Measurements from ENCODE around the gene MRPL2. TPM values are rescaled to one million over a fixed set of nuclear protein-coding genes. Genes with fewer than 3 reads are reported as not detected.

Gene MRPL2
- total RNA-seq, 2 experiments from 2014 or later = 108 TPM

GRCh38 chr6:43013843-43014433 lies 45.3 kb downstream of the MRPL2 start, which contains the start of the genes KLHDC3 and MEA1:
KLHDC3 (plus strand) TSS chr6:43014249; CDS start chr6:43017193, 2,944 bp downstream.
MEA1 (minus strand) TSS chr6:43013946; CDS start chr6:43013813, 133 bp downstream.
- intact Hi-C loops (cut with micrococcal nuclease) = loop anchor here (5.0 kb wide), 2 partner anchors 37 to 43 kb away; partner anchors contain the start of genes KLC4, MRPL2 and PEX6
- peaks cover 52% of the 10 kb centered on the region for H3K4me1 Mint-ChIP-seq (ENCODE audit: low read depth)
- ATAC-seq (peak; percentile 98), DNase-seq (peak; percentile 100)
- no peaks in the 10 kb centered on the region for H3K9me3 Mint-ChIP-seq
- POLR2A ChIA-PET = interaction anchor here (0.6 to 5.7 kb wide), 13 partner anchors 10 to 212 kb away, joined by 3 to 26 read pairs (median 4); partner anchors contain the start of genes CNPY3, KLC4, MRPL2 and PEX6
- no peaks in the 10 kb centered on the region for H3K27me3 Mint-ChIP-seq
- peak within 1 kb of the TSS; percentile 96 for H3K4me3 Mint-ChIP-seq
- TF ChIP-seq, protein P1, sequence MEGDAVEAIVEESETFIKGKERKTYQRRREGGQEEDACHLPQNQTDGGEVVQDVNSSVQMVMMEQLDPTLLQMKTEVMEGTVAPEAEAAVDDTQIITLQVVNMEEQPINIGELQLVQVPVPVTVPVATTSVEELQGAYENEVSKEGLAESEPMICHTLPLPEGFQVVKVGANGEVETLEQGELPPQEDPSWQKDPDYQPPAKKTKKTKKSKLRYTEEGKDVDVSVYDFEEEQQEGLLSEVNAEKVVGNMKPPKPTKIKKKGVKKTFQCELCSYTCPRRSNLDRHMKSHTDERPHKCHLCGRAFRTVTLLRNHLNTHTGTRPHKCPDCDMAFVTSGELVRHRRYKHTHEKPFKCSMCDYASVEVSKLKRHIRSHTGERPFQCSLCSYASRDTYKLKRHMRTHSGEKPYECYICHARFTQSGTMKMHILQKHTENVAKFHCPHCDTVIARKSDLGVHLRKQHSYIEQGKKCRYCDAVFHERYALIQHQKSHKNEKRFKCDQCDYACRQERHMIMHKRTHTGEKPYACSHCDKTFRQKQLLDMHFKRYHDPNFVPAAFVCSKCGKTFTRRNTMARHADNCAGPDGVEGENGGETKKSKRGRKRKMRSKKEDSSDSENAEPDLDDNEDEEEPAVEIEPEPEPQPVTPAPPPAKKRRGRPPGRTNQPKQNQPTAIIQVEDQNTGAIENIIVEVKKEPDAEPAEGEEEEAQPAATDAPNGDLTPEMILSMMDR (IDR thresholded peaks at IDR 0.05) = no peak
- peaks cover 46% of the 10 kb centered on the region for H3K36me3 Mint-ChIP-seq (ENCODE audit: low read depth)
- CTCF ChIA-PET = interaction anchor here (1.0 to 1.8 kb wide), 3 partner anchors 11 to 130 kb away, joined by 5 read pairs; partner anchors contain the start of gene CNPY3
- H3K27ac Mint-ChIP-seq = peak within 1 kb of the TSS; percentile 93

DNA sequence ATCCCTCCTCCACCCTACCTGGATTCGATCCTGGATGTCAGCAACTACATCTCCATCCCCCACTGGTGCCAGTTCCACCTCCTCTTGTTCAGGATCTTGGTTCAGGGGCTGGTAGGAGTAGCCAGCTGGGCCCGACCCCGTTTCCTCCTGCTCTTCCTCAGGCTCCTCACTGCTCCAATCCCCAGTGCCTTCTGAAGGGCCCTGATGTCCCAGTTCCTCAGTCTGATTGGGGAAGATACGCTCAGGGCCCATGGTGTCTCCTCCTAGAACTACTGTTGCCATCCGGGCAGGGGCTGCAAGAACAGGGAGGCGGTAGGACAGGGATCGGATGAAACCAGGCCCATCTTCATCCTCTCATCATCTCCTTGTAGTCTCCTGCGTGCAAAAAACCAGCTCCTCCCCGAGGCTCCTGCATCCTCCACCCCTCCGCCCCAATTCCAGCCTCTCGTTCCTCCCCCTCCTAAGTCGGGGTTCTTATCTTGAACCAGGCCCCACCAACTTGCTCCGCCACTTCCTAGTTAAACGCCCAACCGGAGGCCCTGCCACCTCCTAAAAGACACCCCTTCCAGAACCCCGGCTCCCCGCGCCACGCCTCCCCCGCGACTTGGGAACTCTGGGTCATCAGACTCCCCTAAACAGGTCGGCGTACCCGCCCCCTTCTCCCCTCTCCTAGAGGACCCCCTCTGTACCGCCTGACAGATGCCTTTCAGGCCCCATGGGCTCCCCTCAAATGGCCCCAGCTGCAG lies 46.0 kb downstream of the MRPL2 start:
- H3K36me3 Mint-ChIP-seq (ENCODE audit: low read depth) = peaks cover 39% of the 10 kb centered on the region
- H3K4me3 Mint-ChIP-seq = peak overlapping the region; percentile 96
- ATAC-seq (no peak), DNase-seq (no peak)
- peaks cover 52% of the 10 kb centered on the region for H3K4me1 Mint-ChIP-seq (ENCODE audit: low read depth)
- POLR2A ChIA-PET = interaction anchor here (0.6 to 5.7 kb wide), 11 partner anchors 8 to 213 kb away, joined by 3 to 26 read pairs (median 6); partner anchors contain the start of genes CNPY3, KLC4, MRPL2 and PEX6
- intact Hi-C loops (cut with micrococcal nuclease) = loop anchor here (5.0 kb wide), 2 partner anchors 36 to 44 kb away; partner anchors contain the start of genes KLC4, MRPL2 and PEX6
- CTCF ChIA-PET = interaction anchor here (1.0 to 1.8 kb wide), 5 partner anchors 10 to 131 kb away, joined by 3 to 5 read pairs (median 5); partner anchors contain the start of gene CNPY3
- H3K27ac Mint-ChIP-seq = peak overlapping the region; percentile 93
- H3K27me3 Mint-ChIP-seq = no peaks in the 10 kb centered on the region
- no peaks in the 10 kb centered on the region for H3K9me3 Mint-ChIP-seq
- TF ChIP-seq, protein P1 (IDR thresholded peaks at IDR 0.05) = no peak

DNA sequence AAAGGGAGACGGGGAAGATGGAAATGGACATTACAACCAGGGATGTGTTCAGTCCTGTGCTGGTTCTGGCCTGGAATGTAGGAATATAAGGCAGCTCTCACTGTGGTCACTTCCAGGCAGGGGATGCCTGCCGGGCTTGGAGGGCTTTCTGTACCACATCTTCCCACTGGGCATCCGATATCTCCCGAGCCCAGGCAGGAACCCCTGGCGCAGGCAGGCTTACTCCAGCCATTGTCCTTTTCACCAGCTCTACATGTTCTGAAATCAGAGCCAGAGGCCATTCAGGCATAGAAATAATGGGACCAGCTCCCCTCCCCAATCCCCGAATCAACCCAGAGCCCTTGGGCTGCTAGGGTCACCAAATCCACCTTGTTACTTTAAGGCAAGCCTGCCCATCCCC lies 46.9 kb downstream of the MRPL2 start:
- CTCF ChIA-PET = interaction anchor here (0.6 to 1.2 kb wide), 3 partner anchors 11 to 130 kb away, joined by 3 read pairs; no protein-coding TSS in a partner anchor
- H3K4me1 Mint-ChIP-seq (ENCODE audit: low read depth) = peaks cover 47% of the 10 kb centered on the region
- H3K9me3 Mint-ChIP-seq = no peaks in the 10 kb centered on the region
- DNase-seq = no peak
- ATAC-seq = no peak
- TF ChIP-seq, protein P1 (IDR thresholded peaks at IDR 0.05) = no peak
- peak overlapping the region; percentile 50 for H3K27ac Mint-ChIP-seq
- intact Hi-C loops (cut with micrococcal nuclease) = loop anchor here (5.0 kb wide), 2 partner anchors 35 to 45 kb away; partner anchors contain the start of genes KLC4, MRPL2 and PEX6
- POLR2A ChIA-PET = interaction anchor here (0.9 to 5.7 kb wide), 7 partner anchors 9 to 196 kb away, joined by 3 to 26 read pairs (median 6); partner anchors contain the start of genes CNPY3, PEX6 and PPP2R5D
- peaks cover 34% of the 10 kb centered on the region for H3K36me3 Mint-ChIP-seq (ENCODE audit: low read depth)
- no peaks in the 10 kb centered on the region for H3K27me3 Mint-ChIP-seq
- peak overlapping the region; percentile 96 for H3K4me3 Mint-ChIP-seq

- no peak for ATAC-seq
- Mint-ChIP-seq H3K4me3 (no peak overlapping the region), H3K27me3 (no peaks in the 10 kb centered on the region), H3K27ac (no peak overlapping the region), H3K9me3 (no peaks in the 10 kb centered on the region), H3K36me3 (ENCODE audit: low read depth) (peaks cover 35% of the 10 kb centered on the region), H3K4me1 (ENCODE audit: low read depth) (peaks cover 39% of the 10 kb centered on the region)
- ChIA-PET CTCF (interaction anchor here (0.8 to 3.0 kb wide), 4 partner anchors 22 to 132 kb away, joined by 3 to 17 read pairs (median 3); no protein-coding TSS in a partner anchor), POLR2A (interaction anchor here (0.7 to 5.7 kb wide), 5 partner anchors 8 to 82 kb away, joined by 3 to 26 read pairs (median 6); partner anchors contain the start of genes CNPY3, PEX6 and PPP2R5D)
- intact Hi-C loops (cut with micrococcal nuclease) = loop anchor here (5.0 kb wide), 2 partner anchors 34 to 46 kb away; partner anchors contain the start of genes KLC4, MRPL2 and PEX6
- no peak for DNase-seq
- TF ChIP-seq, protein P1 (IDR thresholded peaks at IDR 0.05) = no peak
These were observed 48.0 kb downstream of the MRPL2 start for GRCh38 chr6:43011207-43011606.

Measured in activated CD8-positive, alpha-beta T cell treated with anti-CD3 and anti-CD28 coated beads for 36 hours (primary cell).